ENCODE measurements around the gene DVL2. TPM values are rescaled to one million over a fixed set of nuclear protein-coding genes. Genes with fewer than 3 reads are reported as not detected.

Gene DVL2
- total and polyA plus RNA-seq, 4 donors = 3.4 to 24.5 (median 11.3) TPM

DNA sequence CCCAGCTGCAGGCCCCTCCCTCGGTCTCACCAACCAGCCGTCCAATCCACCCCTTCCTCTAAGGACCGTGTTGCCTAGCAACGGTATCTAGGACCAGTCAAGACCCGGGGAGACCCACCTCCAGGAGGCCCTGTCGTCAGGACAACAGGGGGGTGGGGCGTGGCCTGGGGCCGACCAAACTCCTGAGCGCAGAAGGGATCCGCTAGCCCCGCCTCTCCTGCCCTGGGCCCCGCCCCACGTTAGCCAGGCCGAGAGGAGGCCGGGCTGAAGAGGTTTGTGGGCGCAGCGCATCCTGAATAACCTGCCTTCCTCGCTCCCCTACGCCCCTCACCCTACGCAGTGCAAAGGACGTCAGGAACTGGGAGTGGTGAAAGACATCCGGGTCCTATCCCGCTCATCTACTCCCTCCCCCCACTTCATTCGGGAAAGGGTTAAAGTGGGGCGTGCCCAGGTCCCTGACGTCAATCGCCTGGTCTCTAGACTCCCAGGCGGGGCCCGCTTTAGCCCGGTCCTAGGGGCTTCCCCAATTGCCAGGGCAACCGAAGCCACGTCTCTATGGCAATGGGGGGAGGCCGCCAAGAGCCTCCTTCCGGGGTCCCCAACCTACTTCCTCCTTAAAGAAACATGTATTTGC lies 29.4 kb downstream of the DVL2 start:
- DNase-seq (ENCODE audit: low spot score) = peak; percentile 82
- Histone ChIP-seq H3K27ac (ENCODE audit: low read depth in 1 of 2, low read length in 2 of 2) (peak overlapping the region in 1 of 2 donors; percentile 49), H3K4me3 (ENCODE audit: low read depth in 1 of 3, low read length in 3 of 3) (peak overlapping the region; percentile 45 to 58 (median 48)), H3K36me3 (ENCODE audit: control insufficient read depth in 4 of 4, insufficient read depth in 3 of 4, low read depth in 1 of 4, low read length in 3 of 4) (no peaks in the 10 kb centered on the region), H3K4me1 (ENCODE audit: control insufficient read depth in 4 of 4, insufficient read depth in 4 of 4, low read length in 3 of 4) (peaks cover 0 to 2% (median 0%) of the 10 kb centered on the region in 4 donors), H3K9me3 (ENCODE audit: control insufficient read depth in 4 of 4, low read length in 3 of 4) (no peaks in the 10 kb centered on the region), H3K27me3 (ENCODE audit: control insufficient read depth in 4 of 4, insufficient read depth in 4 of 4, low read length in 3 of 4) (no peaks in the 10 kb centered on the region), H3K9ac (ENCODE audit: low read depth in 1 of 2, low read length in 2 of 2) (peak overlapping the region in 1 of 2 donors; percentile 38)
- TF ChIP-seq, protein P1, sequence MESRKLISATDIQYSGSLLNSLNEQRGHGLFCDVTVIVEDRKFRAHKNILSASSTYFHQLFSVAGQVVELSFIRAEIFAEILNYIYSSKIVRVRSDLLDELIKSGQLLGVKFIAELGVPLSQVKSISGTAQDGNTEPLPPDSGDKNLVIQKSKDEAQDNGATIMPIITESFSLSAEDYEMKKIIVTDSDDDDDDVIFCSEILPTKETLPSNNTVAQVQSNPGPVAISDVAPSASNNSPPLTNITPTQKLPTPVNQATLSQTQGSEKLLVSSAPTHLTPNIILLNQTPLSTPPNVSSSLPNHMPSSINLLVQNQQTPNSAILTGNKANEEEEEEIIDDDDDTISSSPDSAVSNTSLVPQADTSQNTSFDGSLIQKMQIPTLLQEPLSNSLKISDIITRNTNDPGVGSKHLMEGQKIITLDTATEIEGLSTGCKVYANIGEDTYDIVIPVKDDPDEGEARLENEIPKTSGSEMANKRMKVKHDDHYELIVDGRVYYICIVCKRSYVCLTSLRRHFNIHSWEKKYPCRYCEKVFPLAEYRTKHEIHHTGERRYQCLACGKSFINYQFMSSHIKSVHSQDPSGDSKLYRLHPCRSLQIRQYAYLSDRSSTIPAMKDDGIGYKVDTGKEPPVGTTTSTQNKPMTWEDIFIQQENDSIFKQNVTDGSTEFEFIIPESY (IDR thresholded peaks at IDR 0.05) = no peak
- TF ChIP-seq SP1 (IDR thresholded peaks at IDR 0.05) = peak; percentile 50
- WGBS = 7% methylated on average over 34 of the region's 34 CpGs

DNA sequence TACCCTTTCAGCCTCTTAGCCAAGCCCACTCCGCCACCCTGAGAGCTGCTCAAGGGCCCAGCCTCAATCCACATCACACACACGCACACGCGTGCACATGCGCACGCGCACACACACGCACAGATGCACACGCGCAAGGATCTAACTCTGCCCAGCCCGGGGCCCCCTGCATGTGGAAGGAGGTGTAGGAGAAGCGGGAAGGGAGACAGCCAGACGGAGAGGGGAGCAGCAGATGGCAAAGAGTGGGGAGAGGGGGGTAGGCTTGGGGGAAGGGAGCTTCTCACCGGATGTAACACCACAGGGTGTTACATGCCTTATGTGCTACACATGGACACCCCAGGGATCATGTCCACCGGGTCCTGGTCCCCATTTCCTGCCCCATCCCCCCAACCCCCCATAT lies 30.0 kb downstream of the DVL2 start:
- WGBS = 87% methylated on average over 15 of the region's 15 CpGs
- no peaks in the 10 kb centered on the region for H3K27me3 ChIP-seq (ENCODE audit: control insufficient read depth in 4 of 4, insufficient read depth in 4 of 4, low read length in 3 of 4)
- no peaks in the 10 kb centered on the region for H3K9me3 ChIP-seq (ENCODE audit: control insufficient read depth in 4 of 4, low read length in 3 of 4)
- no peak overlapping the region for H3K4me3 ChIP-seq (ENCODE audit: low read depth in 1 of 3, low read length in 3 of 3)
- no peak for TF ChIP-seq RAD21 (IDR thresholded peaks at IDR 0.05)
- TF ChIP-seq HNF4A (conservative IDR thresholded peaks at IDR 0.05) = no peak
- TF ChIP-seq RXRA (IDR thresholded peaks at IDR 0.05) = no peak
- no peak for TF ChIP-seq FOXA1 (IDR thresholded peaks at IDR 0.05)
- TF ChIP-seq FOXA2 (IDR thresholded peaks at IDR 0.05) = no peak
- TF ChIP-seq JUND (IDR thresholded peaks at IDR 0.05) = no peak
- no peak for TF ChIP-seq YY1 (IDR thresholded peaks at IDR 0.05)
- no peak for TF ChIP-seq SP1 (IDR thresholded peaks at IDR 0.05)
- no peak for TF ChIP-seq NR2F2 (IDR thresholded peaks at IDR 0.05)
- no peak for TF ChIP-seq MAX (IDR thresholded peaks at IDR 0.05)
- no peak for TF ChIP-seq REST (IDR thresholded peaks at IDR 0.05)
- TF ChIP-seq GABPA (IDR thresholded peaks at IDR 0.05 in 1 of 2, conservative IDR thresholded peaks at IDR 0.05 in 1 of 2) = no peak
- TF ChIP-seq, protein P1 (IDR thresholded peaks at IDR 0.05) = no peak
- TF ChIP-seq HNF4G (IDR thresholded peaks at IDR 0.05) = no peak
- TF ChIP-seq ATF3 (IDR thresholded peaks at IDR 0.05) = no peak
- no peak for TF ChIP-seq EGR1 (IDR thresholded peaks at IDR 0.05; ENCODE audit: low read depth in 2 of 2)
- no peak for TF ChIP-seq TAF1 (conservative IDR thresholded peaks at IDR 0.05)
- TF ChIP-seq, protein P2, sequence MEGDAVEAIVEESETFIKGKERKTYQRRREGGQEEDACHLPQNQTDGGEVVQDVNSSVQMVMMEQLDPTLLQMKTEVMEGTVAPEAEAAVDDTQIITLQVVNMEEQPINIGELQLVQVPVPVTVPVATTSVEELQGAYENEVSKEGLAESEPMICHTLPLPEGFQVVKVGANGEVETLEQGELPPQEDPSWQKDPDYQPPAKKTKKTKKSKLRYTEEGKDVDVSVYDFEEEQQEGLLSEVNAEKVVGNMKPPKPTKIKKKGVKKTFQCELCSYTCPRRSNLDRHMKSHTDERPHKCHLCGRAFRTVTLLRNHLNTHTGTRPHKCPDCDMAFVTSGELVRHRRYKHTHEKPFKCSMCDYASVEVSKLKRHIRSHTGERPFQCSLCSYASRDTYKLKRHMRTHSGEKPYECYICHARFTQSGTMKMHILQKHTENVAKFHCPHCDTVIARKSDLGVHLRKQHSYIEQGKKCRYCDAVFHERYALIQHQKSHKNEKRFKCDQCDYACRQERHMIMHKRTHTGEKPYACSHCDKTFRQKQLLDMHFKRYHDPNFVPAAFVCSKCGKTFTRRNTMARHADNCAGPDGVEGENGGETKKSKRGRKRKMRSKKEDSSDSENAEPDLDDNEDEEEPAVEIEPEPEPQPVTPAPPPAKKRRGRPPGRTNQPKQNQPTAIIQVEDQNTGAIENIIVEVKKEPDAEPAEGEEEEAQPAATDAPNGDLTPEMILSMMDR (IDR thresholded peaks at IDR 0.05; ENCODE audit: low read depth, low read length, missing input control) = no peak
- DNase-seq (ENCODE audit: low spot score) = no peak
- no peak overlapping the region for H3K9ac ChIP-seq (ENCODE audit: low read depth in 1 of 2, low read length in 2 of 2)
- no peaks in the 10 kb centered on the region for H3K36me3 ChIP-seq (ENCODE audit: control insufficient read depth in 4 of 4, insufficient read depth in 3 of 4, low read depth in 1 of 4, low read length in 3 of 4)
- peaks cover 0 to 2% (median 0%) of the 10 kb centered on the region in 4 donors for H3K4me1 ChIP-seq (ENCODE audit: control insufficient read depth in 4 of 4, insufficient read depth in 4 of 4, low read length in 3 of 4)
- no peak overlapping the region for H3K27ac ChIP-seq (ENCODE audit: low read depth in 1 of 2, low read length in 2 of 2)
